GM12872 (cell line): ENCODE results near the gene FLRT3.

Experiments
- TF ChIP-seq, protein P1 (sequence below): IDR thresholded peaks from 3 replicates; pipeline ENCODE4 v1.5.1; 2011; ENCODE audit warnings: low read depth, mild to moderate bottlenecking, low read length, moderate library complexity; ENCODE audit not compliant: insufficient read depth

The FLRT3 gene

DNA sequence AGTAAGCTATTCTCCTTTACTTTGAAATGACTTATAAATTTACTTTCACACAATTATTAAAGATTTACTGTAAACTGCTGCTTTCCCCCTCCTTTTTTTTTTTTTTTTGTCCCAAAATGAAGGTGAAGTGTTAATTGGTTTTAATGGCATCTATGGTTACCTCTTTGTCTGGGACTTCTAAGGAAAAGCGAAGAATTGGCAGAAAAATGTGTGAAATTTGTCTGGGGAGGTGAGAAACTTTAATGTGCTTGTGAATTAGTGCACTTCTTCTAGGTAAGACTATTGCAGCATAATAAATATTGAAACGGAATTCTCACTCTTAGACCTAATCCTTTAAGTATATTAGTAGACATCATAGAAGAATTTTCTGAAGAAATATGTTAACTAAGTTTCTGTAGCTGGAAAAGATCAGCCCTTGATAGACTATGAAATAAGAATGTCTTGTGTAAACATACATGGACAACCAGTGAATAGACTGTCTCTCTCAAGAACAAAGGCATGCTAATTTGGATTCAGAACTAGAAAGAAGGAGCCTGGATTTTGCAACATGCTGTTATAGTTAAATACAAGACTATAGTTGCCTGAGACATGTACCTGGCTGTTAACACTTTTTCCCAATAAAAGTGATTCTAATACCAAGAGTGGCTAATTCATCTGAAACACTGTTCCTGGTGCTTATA is 23.9 kb downstream of the FLRT3 start:
- TF ChIP-seq, protein P1, sequence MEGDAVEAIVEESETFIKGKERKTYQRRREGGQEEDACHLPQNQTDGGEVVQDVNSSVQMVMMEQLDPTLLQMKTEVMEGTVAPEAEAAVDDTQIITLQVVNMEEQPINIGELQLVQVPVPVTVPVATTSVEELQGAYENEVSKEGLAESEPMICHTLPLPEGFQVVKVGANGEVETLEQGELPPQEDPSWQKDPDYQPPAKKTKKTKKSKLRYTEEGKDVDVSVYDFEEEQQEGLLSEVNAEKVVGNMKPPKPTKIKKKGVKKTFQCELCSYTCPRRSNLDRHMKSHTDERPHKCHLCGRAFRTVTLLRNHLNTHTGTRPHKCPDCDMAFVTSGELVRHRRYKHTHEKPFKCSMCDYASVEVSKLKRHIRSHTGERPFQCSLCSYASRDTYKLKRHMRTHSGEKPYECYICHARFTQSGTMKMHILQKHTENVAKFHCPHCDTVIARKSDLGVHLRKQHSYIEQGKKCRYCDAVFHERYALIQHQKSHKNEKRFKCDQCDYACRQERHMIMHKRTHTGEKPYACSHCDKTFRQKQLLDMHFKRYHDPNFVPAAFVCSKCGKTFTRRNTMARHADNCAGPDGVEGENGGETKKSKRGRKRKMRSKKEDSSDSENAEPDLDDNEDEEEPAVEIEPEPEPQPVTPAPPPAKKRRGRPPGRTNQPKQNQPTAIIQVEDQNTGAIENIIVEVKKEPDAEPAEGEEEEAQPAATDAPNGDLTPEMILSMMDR: no peak

DNA sequence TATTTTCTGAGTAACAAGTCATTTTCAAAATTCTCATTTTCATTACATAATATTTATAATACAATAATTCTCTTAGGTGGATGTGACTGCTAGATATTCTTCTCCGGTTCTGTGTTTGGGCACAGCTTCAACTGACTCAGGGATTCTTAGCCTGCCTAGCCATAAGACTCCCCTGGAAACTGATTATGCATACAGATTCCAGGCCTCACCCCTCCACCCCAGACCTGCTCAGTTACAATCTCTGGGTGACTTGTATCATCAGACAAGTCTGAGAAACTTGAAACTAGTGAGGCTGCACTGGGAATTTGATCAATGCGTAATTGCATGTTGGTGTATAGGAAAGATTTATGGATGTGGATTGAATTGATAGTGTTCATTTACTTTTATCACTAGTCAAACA is 25.4 kb downstream of the FLRT3 start:
- TF ChIP-seq, protein P1: no peak

DNA sequence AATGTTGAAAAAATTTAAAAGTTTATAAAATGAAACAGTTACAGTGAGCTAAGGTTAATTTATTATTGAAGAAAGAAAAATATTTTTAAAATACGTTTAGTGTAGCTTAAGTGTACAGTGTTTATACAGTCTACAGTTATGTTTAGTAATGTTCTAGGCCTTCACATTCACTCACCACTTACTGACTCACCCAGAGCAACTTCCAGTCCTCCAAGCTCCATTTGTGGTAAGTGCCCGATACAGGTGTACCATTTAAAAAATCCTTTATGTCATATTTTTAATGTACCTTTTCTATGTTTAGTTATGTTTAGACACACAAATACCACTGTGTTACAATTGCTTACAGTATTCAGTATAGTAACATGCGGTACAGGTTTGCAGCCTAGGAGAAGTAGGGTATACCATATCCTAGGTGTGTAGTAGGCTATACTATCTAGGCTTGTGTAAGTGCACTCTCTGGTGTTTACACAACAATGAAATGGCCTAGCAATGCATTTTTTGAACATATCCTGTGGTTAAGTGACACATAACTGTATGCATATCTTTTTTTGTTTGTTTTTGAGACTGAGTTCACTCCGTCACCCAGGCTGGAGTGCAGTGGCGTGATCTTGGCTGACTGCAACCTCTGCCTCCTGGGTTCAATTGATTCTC is 26.3 kb downstream of the FLRT3 start:
- TF ChIP-seq, protein P1: no peak

DNA sequence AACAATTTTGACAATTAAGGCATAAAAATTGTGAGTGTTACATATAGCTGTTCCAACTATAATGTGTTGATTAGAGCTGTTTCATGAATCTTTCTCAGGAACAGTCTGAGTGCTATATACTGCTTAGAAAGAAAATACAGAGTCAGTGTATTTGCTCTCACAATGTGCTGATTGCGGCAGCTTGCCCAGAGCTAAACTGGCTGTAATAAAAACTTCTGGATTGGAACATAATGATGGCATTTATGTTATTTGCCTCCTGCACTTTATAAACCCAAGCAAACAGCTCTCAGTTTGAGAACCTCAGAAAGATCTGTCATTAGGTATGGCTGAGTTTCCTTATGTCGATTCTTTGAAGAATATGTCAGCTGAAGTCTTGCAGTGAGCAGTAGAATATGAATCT is 29.5 kb downstream of the FLRT3 start:
- TF ChIP-seq, protein P1: no peak

DNA sequence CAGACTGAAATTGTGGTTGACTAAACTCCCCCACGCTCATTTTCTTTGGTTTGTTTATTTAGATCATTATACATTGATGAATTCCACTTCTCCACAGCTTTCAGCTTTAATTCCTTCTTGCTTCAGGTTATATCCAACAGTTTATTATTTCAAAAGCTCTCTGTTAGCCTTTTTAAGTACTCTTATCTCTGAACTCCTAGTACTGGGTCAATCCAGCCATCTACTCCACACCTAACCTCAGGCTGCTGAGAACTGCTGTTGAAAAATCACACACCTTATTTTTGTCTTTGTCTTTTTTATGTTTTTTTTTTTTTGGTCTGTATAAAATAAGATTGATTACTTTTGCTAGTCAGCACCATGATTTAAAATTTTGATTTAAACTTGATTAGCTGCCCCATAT is 32.9 kb downstream of the FLRT3 start:
- TF ChIP-seq, protein P1: no peak

DNA sequence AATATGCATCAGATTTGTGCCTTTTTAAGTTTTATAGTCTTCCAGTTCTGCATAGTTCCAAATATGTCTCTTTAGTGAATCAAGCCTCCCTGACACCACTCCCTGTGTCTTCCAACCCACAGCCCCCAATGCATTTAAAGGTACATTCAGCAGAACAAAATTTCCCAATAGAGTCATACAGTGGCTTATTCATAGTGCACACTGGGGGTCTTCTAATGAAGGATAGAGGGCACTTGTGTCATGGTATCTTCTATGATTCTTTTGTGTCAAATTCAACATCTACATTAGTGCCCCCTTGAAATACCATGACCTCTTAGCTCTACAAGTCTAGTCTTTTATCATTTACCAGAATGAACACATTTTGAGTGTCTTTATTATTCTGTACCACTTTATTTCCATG is 33.8 kb downstream of the FLRT3 start:
- TF ChIP-seq, protein P1: no peak

DNA sequence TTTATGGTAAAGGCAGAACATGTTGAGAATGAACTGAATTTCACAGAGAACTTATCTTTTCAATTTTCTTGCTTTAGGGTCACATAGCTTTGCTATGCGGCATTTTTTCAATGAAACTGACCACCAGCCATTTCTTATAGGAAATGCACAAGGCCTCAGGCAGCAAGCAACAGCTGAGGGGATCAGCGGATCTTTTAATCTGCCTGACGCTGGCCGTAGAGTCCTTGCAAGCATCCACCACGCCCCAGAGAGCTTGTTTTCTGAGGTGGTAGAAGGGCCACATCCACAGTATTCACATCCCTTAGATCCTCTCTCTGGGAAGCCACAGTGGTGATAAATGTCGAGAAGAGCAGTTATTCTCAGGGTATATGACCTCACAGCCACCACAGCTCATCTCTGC is 34.3 kb downstream of the FLRT3 start:
- TF ChIP-seq, protein P1: no peak
